ENCODE data around the gene ZSCAN20.

The ZSCAN20 gene

GRCh38 chr1:33535334-33535733, 62.9 kb downstream of the ZSCAN20 start:
- no peak for DNase-seq (ENCODE audit: low read depth)

GRCh38 chr1:33537885-33538284, 65.4 kb downstream of the ZSCAN20 start:
- DNase-seq (ENCODE audit: low read depth) = no peak

GRCh38 chr1:33541966-33542365, 69.5 kb downstream of the ZSCAN20 start:
- DNase-seq (ENCODE audit: low read depth) = no peak
